Measurements from ENCODE around the gene ZNF608.

Gene ZNF608

DNA sequence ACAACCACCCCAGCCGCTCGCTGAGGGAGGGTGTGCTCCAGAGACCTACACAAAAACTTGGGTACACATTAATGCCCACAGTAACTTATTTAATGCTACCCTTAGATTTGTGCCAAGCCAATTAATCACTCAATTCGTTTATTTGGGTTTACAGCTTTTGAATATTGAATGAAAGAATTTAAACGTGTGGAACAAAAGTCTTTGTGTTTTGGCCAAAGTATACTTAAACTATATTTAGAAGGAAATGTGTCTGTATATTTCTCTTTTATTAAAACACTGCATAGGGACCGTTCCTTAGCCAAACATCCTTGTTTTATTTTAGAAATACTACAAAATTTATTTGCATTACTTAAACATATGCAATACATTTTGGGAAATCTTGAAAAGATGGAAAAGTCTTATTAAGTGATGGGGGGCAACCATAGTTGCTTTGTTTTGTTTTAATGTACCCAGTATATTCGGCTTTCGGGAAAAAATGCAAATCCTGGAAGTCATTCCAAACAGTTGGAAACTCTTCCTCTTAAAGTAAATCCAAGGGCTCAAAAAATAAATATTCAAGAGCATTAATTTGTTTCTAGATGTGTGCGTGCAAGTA lies 11.8 kb downstream of the ZNF608 start:
- TF ChIP-seq CTCF (IDR thresholded peaks at IDR 0.05), result no peak
- Histone ChIP-seq H3K4me2 (ENCODE audit: low read length) (no peak overlapping the region), H2AFZ (no peak overlapping the region), H3K27me3 (ENCODE audit: control insufficient read depth, insufficient read depth, low read length) (no peaks in the 10 kb centered on the region), H3K9ac (no peak overlapping the region), H3K27ac (no peak overlapping the region), H3K36me3 (ENCODE audit: control insufficient read depth, insufficient read depth, low read length) (no peaks in the 10 kb centered on the region), H3K4me1 (peaks cover 5% of the 10 kb centered on the region), H3K4me3 (ENCODE audit: low read depth, low read length) (no peak overlapping the region), H3K79me2 (peaks cover 18% of the 10 kb centered on the region), H3K9me3 (ENCODE audit: control insufficient read depth, low read length) (no peaks in the 10 kb centered on the region)

- Histone ChIP-seq H3K27ac (no peak overlapping the region), H3K79me2 (peaks cover 18% of the 10 kb centered on the region), H3K27me3 (ENCODE audit: control insufficient read depth, insufficient read depth, low read length) (no peaks in the 10 kb centered on the region), H3K4me1 (peaks cover 5% of the 10 kb centered on the region), H3K36me3 (ENCODE audit: control insufficient read depth, insufficient read depth, low read length) (no peaks in the 10 kb centered on the region), H3K4me3 (ENCODE audit: low read depth, low read length) (no peak overlapping the region), H3K9me3 (ENCODE audit: control insufficient read depth, low read length) (no peaks in the 10 kb centered on the region), H3K9ac (no peak overlapping the region), H2AFZ (no peak overlapping the region), H3K4me2 (ENCODE audit: low read length) (no peak overlapping the region)
- TF ChIP-seq CTCF (IDR thresholded peaks at IDR 0.05), result no peak
Observed at GRCh38 chr5:124733329-124733650, 13.1 kb downstream of the ZNF608 start.

GRCh38 chr5:124732428-124733328 lies 13.8 kb downstream of the ZNF608 start:
- Histone ChIP-seq H3K9ac (no peak overlapping the region), H3K36me3 (ENCODE audit: control insufficient read depth, insufficient read depth, low read length) (no peaks in the 10 kb centered on the region), H3K9me3 (ENCODE audit: control insufficient read depth, low read length) (no peaks in the 10 kb centered on the region), H3K4me2 (ENCODE audit: low read length) (no peak overlapping the region), H2AFZ (no peak overlapping the region), H3K27ac (no peak overlapping the region), H3K27me3 (ENCODE audit: control insufficient read depth, insufficient read depth, low read length) (no peaks in the 10 kb centered on the region), H3K79me2 (peaks cover 21% of the 10 kb centered on the region), H3K4me1 (peaks cover 5% of the 10 kb centered on the region), H3K4me3 (ENCODE audit: low read depth, low read length) (no peak overlapping the region)
- TF ChIP-seq CTCF (IDR thresholded peaks at IDR 0.05), result no peak

- Histone ChIP-seq H3K4me1 (no peaks in the 10 kb centered on the region), H3K27ac (no peak overlapping the region), H2AFZ (peak overlapping the region; percentile 5)
Observed at GRCh38 chr5:124730381-124730780, 16.1 kb downstream of the ZNF608 start.

More at GRCh38 chr5:124730381-124730780, 16.1 kb downstream of the ZNF608 start:
- no peak for TF ChIP-seq CTCF (IDR thresholded peaks at IDR 0.05)
- Histone ChIP-seq H3K9ac (no peak overlapping the region), H3K79me2 (peaks cover 18% of the 10 kb centered on the region), H3K4me3 (ENCODE audit: low read depth, low read length) (no peak overlapping the region), H3K36me3 (ENCODE audit: control insufficient read depth, insufficient read depth, low read length) (no peaks in the 10 kb centered on the region), H3K4me2 (ENCODE audit: low read length) (no peak overlapping the region), H3K9me3 (ENCODE audit: control insufficient read depth, low read length) (no peaks in the 10 kb centered on the region), H3K27me3 (ENCODE audit: control insufficient read depth, insufficient read depth, low read length) (no peaks in the 10 kb centered on the region)

Data from parathyroid adenoma (tissue), 2 donors.